IPS-18a (cell line): ENCODE data around the gene SUN2.

Experiments
- H3K27ac ChIP-seq: one replicate; pipeline ENCODE4 v1.5.1; 2013; ENCODE audit warnings: low read length
- H3K27me3 ChIP-seq: one replicate; pipeline ENCODE4 v1.6.1; 2013; ENCODE audit warnings: mild to moderate bottlenecking, low read length; ENCODE audit not compliant: control insufficient read depth, insufficient read depth
- H3K36me3 ChIP-seq: one replicate; pipeline ENCODE4 v1.6.1; 2013; ENCODE audit warnings: low read depth, low read length; ENCODE audit not compliant: control insufficient read depth
- H3K4me1 ChIP-seq: one replicate; pipeline ENCODE4 v1.6.1; 2013; ENCODE audit warnings: low read depth, low read length; ENCODE audit not compliant: control insufficient read depth
- H3K4me3 ChIP-seq: one replicate; pipeline ENCODE4 v1.5.1; 2013; ENCODE audit warnings: low read length
- H3K9ac ChIP-seq: one replicate; pipeline ENCODE4 v1.6.1; 2013; ENCODE audit warnings: mild to moderate bottlenecking, low read length, moderate library complexity
- H3K9me3 ChIP-seq: one replicate; pipeline ENCODE4 v1.6.1; 2013; ENCODE audit warnings: low read depth, low read length; ENCODE audit not compliant: control insufficient read depth

The SUN2 gene

GRCh38 chr22:38774496-38775166 lies 18.8 kb upstream of the SUN2 start:
- Histone ChIP-seq H3K9me3 (no peaks in the 10 kb centered on the region), H3K9ac (no peak overlapping the region), H3K27me3 (no peaks in the 10 kb centered on the region), H3K27ac (no peak overlapping the region), H3K4me1 (no peaks in the 10 kb centered on the region), H3K4me3 (no peak overlapping the region), H3K36me3 (no peaks in the 10 kb centered on the region)

GRCh38 chr22:38773363-38773946 lies 17.7 kb upstream of the SUN2 start:
- Histone ChIP-seq H3K4me1 (no peaks in the 10 kb centered on the region), H3K27ac (no peak overlapping the region), H3K9me3 (no peaks in the 10 kb centered on the region), H3K4me3 (no peak overlapping the region), H3K27me3 (no peaks in the 10 kb centered on the region), H3K36me3 (no peaks in the 10 kb centered on the region), H3K9ac (no peak overlapping the region)

GRCh38 chr22:38772623-38772873 lies 16.8 kb upstream of the SUN2 start:
- H3K9me3 ChIP-seq, result no peaks in the 10 kb centered on the region
- no peaks in the 10 kb centered on the region for H3K4me1 ChIP-seq
- H3K27me3 ChIP-seq, result no peaks in the 10 kb centered on the region
- no peak overlapping the region for H3K4me3 ChIP-seq
- no peaks in the 10 kb centered on the region for H3K36me3 ChIP-seq
- no peak overlapping the region for H3K9ac ChIP-seq
- H3K27ac ChIP-seq, result no peak overlapping the region

- no peak overlapping the region for H3K4me3 ChIP-seq
- H3K27me3 ChIP-seq, result no peaks in the 10 kb centered on the region
- no peaks in the 10 kb centered on the region for H3K4me1 ChIP-seq
- no peaks in the 10 kb centered on the region for H3K36me3 ChIP-seq
- no peak overlapping the region for H3K27ac ChIP-seq
- H3K9ac ChIP-seq, result no peak overlapping the region
- no peaks in the 10 kb centered on the region for H3K9me3 ChIP-seq
Observed at GRCh38 chr22:38770257-38770949, 14.6 kb upstream of the SUN2 start.

GRCh38 chr22:38768036-38768435 lies 12.2 kb upstream of the SUN2 start:
- no peak overlapping the region for H3K9ac ChIP-seq
- H3K36me3 ChIP-seq, result no peaks in the 10 kb centered on the region
- H3K27ac ChIP-seq, result no peak overlapping the region
- H3K9me3 ChIP-seq, result no peaks in the 10 kb centered on the region
- H3K4me3 ChIP-seq, result no peak overlapping the region
- no peaks in the 10 kb centered on the region for H3K27me3 ChIP-seq
- no peaks in the 10 kb centered on the region for H3K4me1 ChIP-seq

- Histone ChIP-seq H3K4me3 (no peak overlapping the region), H3K36me3 (no peaks in the 10 kb centered on the region), H3K27me3 (no peaks in the 10 kb centered on the region), H3K9me3 (no peaks in the 10 kb centered on the region), H3K27ac (no peak overlapping the region), H3K4me1 (no peaks in the 10 kb centered on the region), H3K9ac (no peak overlapping the region)
Observed at GRCh38 chr22:38767313-38767712, 11.5 kb upstream of the SUN2 start.

GRCh38 chr22:38766076-38766777 lies 10.4 kb upstream of the SUN2 start:
- Histone ChIP-seq H3K9ac (no peak overlapping the region), H3K9me3 (no peaks in the 10 kb centered on the region), H3K36me3 (no peaks in the 10 kb centered on the region), H3K27me3 (no peaks in the 10 kb centered on the region), H3K27ac (no peak overlapping the region), H3K4me3 (no peak overlapping the region), H3K4me1 (no peaks in the 10 kb centered on the region)

GRCh38 chr22:38762551-38762983 lies 6.8 kb upstream of the SUN2 start:
- no peak overlapping the region for H3K9ac ChIP-seq
- no peaks in the 10 kb centered on the region for H3K36me3 ChIP-seq
- no peaks in the 10 kb centered on the region for H3K4me1 ChIP-seq
- H3K27ac ChIP-seq, result no peak overlapping the region
- no peak overlapping the region for H3K4me3 ChIP-seq
- H3K27me3 ChIP-seq, result no peaks in the 10 kb centered on the region
- H3K9me3 ChIP-seq, result no peaks in the 10 kb centered on the region

- Histone ChIP-seq H3K36me3 (no peaks in the 10 kb centered on the region), H3K9ac (no peak overlapping the region), H3K27ac (no peak overlapping the region), H3K4me1 (no peaks in the 10 kb centered on the region), H3K9me3 (no peaks in the 10 kb centered on the region), H3K4me3 (no peak overlapping the region), H3K27me3 (peaks cover 8% of the 10 kb centered on the region)
Observed at GRCh38 chr22:38761202-38762162, 5.7 kb upstream of the SUN2 start.

GRCh38 chr22:38760477-38761201 lies 4.8 kb upstream of the SUN2 start:
- no peak overlapping the region for H3K4me3 ChIP-seq
- no peak overlapping the region for H3K9ac ChIP-seq
- no peak overlapping the region for H3K27ac ChIP-seq

More at GRCh38 chr22:38760477-38761201, 4.8 kb upstream of the SUN2 start:
- Histone ChIP-seq H3K27me3 (peaks cover 10% of the 10 kb centered on the region), H3K36me3 (no peaks in the 10 kb centered on the region), H3K4me1 (no peaks in the 10 kb centered on the region), H3K9me3 (no peaks in the 10 kb centered on the region)
